ENCODE results near the gene CDC5L. TPM values are rescaled to one million over a fixed set of nuclear protein-coding genes. Genes with fewer than 3 reads are reported as not detected.

Gene CDC5L
- total RNA-seq, 1 experiment from 2014 or later, result 43.9 TPM

GRCh38 chr6:44411141-44411540, 23.6 kb downstream of the CDC5L start:
- no peaks in the 10 kb centered on the region for H3K27me3 ChIP-seq (replicated peaks; ENCODE audit: insufficient read depth, low read depth, low read length, poor library complexity)
- no peak overlapping the region for H3K27ac ChIP-seq (ENCODE audit: low read depth, low read length, poor library complexity, severe bottlenecking)
- H3K4me3 ChIP-seq (ENCODE audit: low read depth, low read length, poor library complexity, severe bottlenecking), result no peak overlapping the region
- no TSS peak for BruUV-seq (replicated peaks)
- intact Hi-C loops (cut with micrococcal nuclease; ENCODE audit: unreplicated experiment), result no loop called here
- H3K4me1 ChIP-seq (ENCODE audit: insufficient read depth, low read length, poor library complexity, severe bottlenecking), result peaks cover 14% of the 10 kb centered on the region
- CTCF ChIA-PET, result no interaction called here
- no peak for TF ChIP-seq CTCF (conservative IDR thresholded peaks at IDR 0.05; ENCODE audit: low read depth, low read length)
- no peak for TF ChIP-seq EZH2 (IDR thresholded peaks at IDR 0.05; ENCODE audit: borderline replicate concordance, low read depth, low read length, poor library complexity, severe bottlenecking)
- DNase-seq (ENCODE audit: low spot score), result no peak
- peaks cover 71% of the 10 kb centered on the region for H3K36me3 ChIP-seq (ENCODE audit: insufficient read depth, low read length, poor library complexity, severe bottlenecking)
- H3K9me3 ChIP-seq (ENCODE audit: low read depth, low read length, poor library complexity, severe bottlenecking), result peaks cover 5% of the 10 kb centered on the region
- POLR2A ChIA-PET (ENCODE audit: low non-redundant PET), result no interaction called here

DNA sequence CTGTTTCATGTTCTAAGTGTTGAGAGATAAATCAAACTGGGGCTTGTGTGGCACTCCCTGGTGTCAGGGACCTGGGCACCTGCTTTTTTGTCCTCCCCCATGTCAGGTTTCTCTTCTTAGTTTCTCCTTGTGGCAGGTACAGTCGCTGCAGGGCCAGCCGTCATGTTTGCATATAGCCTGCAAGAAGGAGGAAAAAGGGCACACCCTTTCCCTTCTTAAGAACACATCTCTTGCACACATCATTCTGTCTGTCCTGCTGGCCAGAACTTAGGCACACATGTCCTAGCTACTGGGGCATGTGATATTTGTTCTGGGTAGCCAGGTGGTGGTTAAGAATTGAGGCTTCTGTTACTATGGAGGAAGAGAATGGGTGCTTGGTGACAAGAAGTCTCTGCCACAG, 27.9 kb downstream of the CDC5L start:
- Histone ChIP-seq H3K27ac (ENCODE audit: low read depth, low read length, poor library complexity, severe bottlenecking) (no peak overlapping the region), H3K9me3 (ENCODE audit: low read depth, low read length, poor library complexity, severe bottlenecking) (peaks cover 3% of the 10 kb centered on the region), H3K27me3 (replicated peaks; ENCODE audit: insufficient read depth, low read depth, low read length, poor library complexity) (no peaks in the 10 kb centered on the region), H3K4me3 (ENCODE audit: low read depth, low read length, poor library complexity, severe bottlenecking) (no peak overlapping the region), H3K4me1 (ENCODE audit: insufficient read depth, low read length, poor library complexity, severe bottlenecking) (no peaks in the 10 kb centered on the region), H3K36me3 (ENCODE audit: insufficient read depth, low read length, poor library complexity, severe bottlenecking) (peaks cover 50% of the 10 kb centered on the region)
- no peak for TF ChIP-seq EZH2 (IDR thresholded peaks at IDR 0.05; ENCODE audit: borderline replicate concordance, low read depth, low read length, poor library complexity, severe bottlenecking)
- no peak for TF ChIP-seq CTCF (conservative IDR thresholded peaks at IDR 0.05; ENCODE audit: low read depth, low read length)
- ChIA-PET CTCF (no interaction called here), POLR2A (ENCODE audit: low non-redundant PET) (no interaction called here)
- no peak for DNase-seq (ENCODE audit: low spot score)
- intact Hi-C loops (cut with micrococcal nuclease; ENCODE audit: unreplicated experiment), result no loop called here
- BruUV-seq (replicated peaks), result no TSS peak

DNA sequence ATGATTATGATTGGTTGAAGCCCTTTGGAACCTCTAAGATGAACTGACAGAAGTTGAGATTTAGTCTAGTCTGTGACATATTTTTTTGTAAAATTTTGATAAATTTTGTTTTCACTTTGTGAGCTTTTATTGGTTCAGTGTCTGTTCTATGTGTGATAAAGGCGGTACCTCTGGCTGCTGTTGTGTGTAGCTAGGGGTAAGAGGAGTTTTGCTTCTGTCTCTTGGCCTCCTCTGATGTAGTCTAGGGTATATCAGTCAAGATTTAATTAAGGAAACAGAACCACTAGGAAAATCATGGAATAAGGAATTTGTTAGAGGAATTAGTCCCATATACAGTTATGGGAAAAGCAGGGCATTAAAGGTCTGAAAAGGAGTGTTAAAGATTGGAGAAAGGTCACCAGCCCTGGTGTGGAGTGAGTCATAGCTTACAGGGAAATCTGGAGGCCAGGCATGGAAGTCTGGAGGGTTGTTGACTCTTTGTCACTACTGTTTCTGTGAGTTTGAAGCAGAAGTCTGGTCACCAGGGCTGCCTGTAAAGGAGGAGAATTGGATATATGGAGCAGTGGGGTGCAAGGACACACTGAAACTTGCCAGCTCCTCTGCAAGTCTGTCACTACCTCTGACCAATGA, 28.5 kb downstream of the CDC5L start:
- Histone ChIP-seq H3K27me3 (replicated peaks; ENCODE audit: insufficient read depth, low read depth, low read length, poor library complexity) (no peaks in the 10 kb centered on the region), H3K4me1 (ENCODE audit: insufficient read depth, low read length, poor library complexity, severe bottlenecking) (no peaks in the 10 kb centered on the region), H3K4me3 (ENCODE audit: low read depth, low read length, poor library complexity, severe bottlenecking) (no peak overlapping the region), H3K36me3 (ENCODE audit: insufficient read depth, low read length, poor library complexity, severe bottlenecking) (peaks cover 50% of the 10 kb centered on the region), H3K27ac (ENCODE audit: low read depth, low read length, poor library complexity, severe bottlenecking) (no peak overlapping the region), H3K9me3 (ENCODE audit: low read depth, low read length, poor library complexity, severe bottlenecking) (peaks cover 3% of the 10 kb centered on the region)
- no TSS peak for BruUV-seq (replicated peaks)
- POLR2A ChIA-PET (ENCODE audit: low non-redundant PET), result no interaction called here
- CTCF ChIA-PET, result no interaction called here
- TF ChIP-seq EZH2 (IDR thresholded peaks at IDR 0.05; ENCODE audit: borderline replicate concordance, low read depth, low read length, poor library complexity, severe bottlenecking), result no peak
- intact Hi-C loops (cut with micrococcal nuclease; ENCODE audit: unreplicated experiment), result no loop called here
- DNase-seq (ENCODE audit: low spot score), result no peak

DNA sequence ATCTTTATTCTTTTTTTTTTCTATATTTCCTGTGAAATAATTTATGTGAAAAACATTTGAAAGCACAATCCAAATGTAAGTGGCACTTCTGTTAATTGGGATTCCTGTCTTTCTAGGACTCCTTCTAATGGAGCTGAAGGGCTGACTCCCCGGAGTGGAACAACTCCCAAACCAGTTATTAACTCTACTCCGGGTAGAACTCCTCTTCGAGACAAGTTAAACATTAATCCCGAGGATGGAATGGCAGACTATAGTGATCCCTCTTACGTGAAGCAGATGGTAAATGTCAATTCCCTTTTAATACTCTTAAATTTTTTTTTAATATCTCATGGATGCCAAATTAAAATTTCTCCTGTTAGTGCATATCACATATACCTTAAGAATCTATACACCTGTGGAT, 35.0 kb downstream of the CDC5L start:
- peaks cover 81% of the 10 kb centered on the region for H3K36me3 ChIP-seq (ENCODE audit: insufficient read depth, low read length, poor library complexity, severe bottlenecking)
- POLR2A ChIA-PET (ENCODE audit: low non-redundant PET), result interaction anchor here (0.6 kb wide), 1 partner anchor 39 kb away, joined by 3 read pairs; no protein-coding TSS in a partner anchor

More for the DNA sequence above, 35.0 kb downstream of the CDC5L start:
- H3K4me3 ChIP-seq (ENCODE audit: low read depth, low read length, poor library complexity, severe bottlenecking), result no peak overlapping the region
- intact Hi-C loops (cut with micrococcal nuclease; ENCODE audit: unreplicated experiment), result no loop called here
- DNase-seq (ENCODE audit: low spot score), result no peak
- TF ChIP-seq CTCF (conservative IDR thresholded peaks at IDR 0.05; ENCODE audit: low read depth, low read length), result no peak
- TF ChIP-seq EZH2 (IDR thresholded peaks at IDR 0.05; ENCODE audit: borderline replicate concordance, low read depth, low read length, poor library complexity, severe bottlenecking), result no peak
- H3K4me1 ChIP-seq (ENCODE audit: insufficient read depth, low read length, poor library complexity, severe bottlenecking), result no peaks in the 10 kb centered on the region
- CTCF ChIA-PET, result no interaction called here
- no peak overlapping the region for H3K27ac ChIP-seq (ENCODE audit: low read depth, low read length, poor library complexity, severe bottlenecking)
- no TSS peak for BruUV-seq (replicated peaks)
- no peaks in the 10 kb centered on the region for H3K27me3 ChIP-seq (replicated peaks; ENCODE audit: insufficient read depth, low read depth, low read length, poor library complexity)
- peaks cover under 1% of the 10 kb centered on the region for H3K9me3 ChIP-seq (ENCODE audit: low read depth, low read length, poor library complexity, severe bottlenecking)

Measured in A673 (cell line).